Measurements from ENCODE around the gene TNRC6A. TPM values are rescaled to one million over a fixed set of nuclear protein-coding genes. Genes with fewer than 3 reads are reported as not detected.
"Not testable (repeated sequence)": the region's sequence is repeated elsewhere in the genome, so short reads cannot be mapped to it uniquely, and the experiment has no call there.

TNRC6A gene
- total RNA-seq, 2 experiments from 2014 or later: 27.7 to 28.9 TPM

- ATAC-seq (no peak), DNase-seq (no peak)
- no peaks in the 10 kb centered on the region for H3K9me3 Mint-ChIP-seq
- no peak for TF ChIP-seq CTCF (IDR thresholded peaks at IDR 0.05)
- H3K36me3 Mint-ChIP-seq (ENCODE audit: low read depth): peaks cover 8% of the 10 kb centered on the region
- CTCF ChIA-PET: no interaction called here
- H3K27me3 Mint-ChIP-seq: no peaks in the 10 kb centered on the region
- POLR2A ChIA-PET: interaction anchor here (0.5 kb wide), 1 partner anchor 310 kb away, joined by 3 read pairs; no protein-coding TSS in a partner anchor
- H3K4me1 Mint-ChIP-seq (ENCODE audit: low read depth): no peaks in the 10 kb centered on the region
- no peak overlapping the region for H3K4me3 Mint-ChIP-seq
- no peak overlapping the region for H3K27ac Mint-ChIP-seq
- intact Hi-C loops (cut with micrococcal nuclease): no loop called here
Observed at GRCh38 chr16:24838554-24839266, 109.3 kb downstream of the TNRC6A start.

GRCh38 chr16:24839347-24839972, 110.0 kb downstream of the TNRC6A start:
- ATAC-seq (no peak), DNase-seq (no peak)
- Mint-ChIP-seq H3K27me3 (no peaks in the 10 kb centered on the region), H3K36me3 (ENCODE audit: low read depth) (peaks cover 11% of the 10 kb centered on the region), H3K4me1 (ENCODE audit: low read depth) (no peaks in the 10 kb centered on the region), H3K4me3 (no peak overlapping the region), H3K9me3 (no peaks in the 10 kb centered on the region), H3K27ac (no peak overlapping the region)
- CTCF ChIA-PET: no interaction called here
- POLR2A ChIA-PET: no interaction called here
- intact Hi-C loops (cut with micrococcal nuclease): no loop called here
- no peak for TF ChIP-seq CTCF (IDR thresholded peaks at IDR 0.05)

GRCh38 chr16:24841291-24841690, 111.8 kb downstream of the TNRC6A start:
- no peak for TF ChIP-seq CTCF (IDR thresholded peaks at IDR 0.05)
- POLR2A ChIA-PET: no interaction called here
- CTCF ChIA-PET: interaction anchor here (1.2 kb wide), 1 partner anchor 8 kb away, joined by 4 read pairs; no protein-coding TSS in a partner anchor
- H3K27me3 Mint-ChIP-seq: no peaks in the 10 kb centered on the region
- DNase-seq (no peak), ATAC-seq (no peak)
- peaks cover 4% of the 10 kb centered on the region for H3K36me3 Mint-ChIP-seq (ENCODE audit: low read depth)
- H3K9me3 Mint-ChIP-seq: no peaks in the 10 kb centered on the region
- intact Hi-C loops (cut with micrococcal nuclease): no loop called here
- H3K27ac Mint-ChIP-seq: no peak overlapping the region
- no peak overlapping the region for H3K4me3 Mint-ChIP-seq
- H3K4me1 Mint-ChIP-seq (ENCODE audit: low read depth): no peaks in the 10 kb centered on the region

GRCh38 chr16:24844101-24845030, 114.9 kb downstream of the TNRC6A start:
- H3K27me3 Mint-ChIP-seq: no peaks in the 10 kb centered on the region
- DNase-seq (no peak), ATAC-seq (no peak)
- ChIA-PET POLR2A (no interaction called here), CTCF (no interaction called here)
- H3K9me3 Mint-ChIP-seq: no peaks in the 10 kb centered on the region
- TF ChIP-seq CTCF (IDR thresholded peaks at IDR 0.05): no peak
- no peak overlapping the region for H3K27ac Mint-ChIP-seq
- intact Hi-C loops (cut with micrococcal nuclease): no loop called here
- H3K4me3 Mint-ChIP-seq: no peak overlapping the region
- no peaks in the 10 kb centered on the region for H3K4me1 Mint-ChIP-seq (ENCODE audit: low read depth)
- peaks cover 4% of the 10 kb centered on the region for H3K36me3 Mint-ChIP-seq (ENCODE audit: low read depth)

- CTCF ChIA-PET, H3K4me3 Mint-ChIP-seq: not testable (repeated sequence)
Observed at GRCh38 chr16:24845031-24845365, 115.5 kb downstream of the TNRC6A start.

More at GRCh38 chr16:24845031-24845365, 115.5 kb downstream of the TNRC6A start:
- DNase-seq; POLR2A ChIA-PET; ATAC-seq; H3K9me3 Mint-ChIP-seq; H3K27me3 Mint-ChIP-seq; intact Hi-C loops (cut with micrococcal nuclease); H3K36me3 Mint-ChIP-seq (ENCODE audit: low read depth); H3K27ac Mint-ChIP-seq; H3K4me1 Mint-ChIP-seq (ENCODE audit: low read depth): not testable (repeated sequence)

All from activated CD8-positive, alpha-beta T cell treated with anti-CD3 and anti-CD28 coated beads for 36 hours (primary cell).